ENCODE data around the gene GAS2. TPM values are rescaled to one million over a fixed set of nuclear protein-coding genes. Genes with fewer than 3 reads are reported as not detected.
A peak's percentile ranks its signal among the peaks of the same experiment; 100 is the strongest.

Gene GAS2
- polyA plus RNA-seq, 3 donors: 0.86 to 1.00 (median 0.89) TPM

- no peak overlapping the region for H3K27ac ChIP-seq (ENCODE audit: low read depth in 1 of 2, low read length in 2 of 2)
- H3K9ac ChIP-seq (ENCODE audit: insufficient read depth, low read length, poor library complexity, severe bottlenecking): no peak overlapping the region
- no peaks in the 10 kb centered on the region for H4K20me1 ChIP-seq (ENCODE audit: insufficient read depth, low read length)
- no peak for TF ChIP-seq CTCF (IDR thresholded peaks at IDR 0.05)
- no peaks in the 10 kb centered on the region for H3K36me3 ChIP-seq (replicated peaks in 1 of 2; ENCODE audit: control insufficient read depth in 1 of 2, insufficient read depth in 2 of 2, low read length in 2 of 2)
- no peaks in the 10 kb centered on the region for H3K79me2 ChIP-seq (ENCODE audit: insufficient read depth, low read length)
- H3K27me3 ChIP-seq (ENCODE audit: control insufficient read depth in 2 of 2, insufficient read depth in 2 of 2, low read length in 2 of 2): no peaks in the 10 kb centered on the region
- no peaks in the 10 kb centered on the region for H3K4me1 ChIP-seq (ENCODE audit: control insufficient read depth in 1 of 2, insufficient read depth in 2 of 2, low read length in 2 of 2)
- no peak overlapping the region for H3K4me2 ChIP-seq (replicated peaks; ENCODE audit: extremely low read depth, low read length, poor library complexity, severe bottlenecking)
- no peak overlapping the region for H3K4me3 ChIP-seq (replicated peaks in 1 of 3; ENCODE audit: low read depth in 2 of 3, low read length in 3 of 3)
- no peak overlapping the region for H2AFZ ChIP-seq (ENCODE audit: insufficient read depth, low read depth, low read length, poor library complexity, severe bottlenecking)
- Mint-ChIP-seq H3K4me3 (no peak overlapping the region), H3K36me3 (no peaks in the 10 kb centered on the region), H3K4me1 (no peaks in the 10 kb centered on the region), H3K27me3 (ENCODE audit: low read depth in 3 of 3) (no peaks in the 10 kb centered on the region), H3K9me3 (peaks cover 0 to 4% (median 0%) of the 10 kb centered on the region in 7 donors), H3K27ac (peak overlapping the region in 1 of 7 donors; percentile 43)
- DNase-seq: no peak
- 100% methylated on average over 2 of the region's 2 CpGs for WGBS (ENCODE audit: insufficient coverage)
- H3K9me3 ChIP-seq (replicated peaks in 1 of 2; ENCODE audit: control insufficient read depth in 1 of 2, insufficient read depth in 1 of 2, low read length in 2 of 2): no peaks in the 10 kb centered on the region
- intact Hi-C loops (cut with micrococcal nuclease): no loop called here
Measured at GRCh38 chr11:22684082-22684481, 17.7 kb downstream of the GAS2 start.

- intact Hi-C loops (cut with micrococcal nuclease): no loop called here
- no peak overlapping the region for H3K27ac Mint-ChIP-seq
- no peak overlapping the region for H3K4me2 ChIP-seq (replicated peaks; ENCODE audit: extremely low read depth, low read length, poor library complexity, severe bottlenecking)
- H2AFZ ChIP-seq (ENCODE audit: insufficient read depth, low read depth, low read length, poor library complexity, severe bottlenecking): no peak overlapping the region
- no peaks in the 10 kb centered on the region for H3K4me1 ChIP-seq (ENCODE audit: control insufficient read depth in 1 of 2, insufficient read depth in 2 of 2, low read length in 2 of 2)
- no peaks in the 10 kb centered on the region for H4K20me1 ChIP-seq (ENCODE audit: insufficient read depth, low read length)
- H3K27me3 ChIP-seq (ENCODE audit: control insufficient read depth in 2 of 2, insufficient read depth in 2 of 2, low read length in 2 of 2): no peaks in the 10 kb centered on the region
- no peaks in the 10 kb centered on the region for H3K27me3 Mint-ChIP-seq (ENCODE audit: low read depth in 3 of 3)
- no peak overlapping the region for H3K9ac ChIP-seq (ENCODE audit: insufficient read depth, low read length, poor library complexity, severe bottlenecking)
- no peaks in the 10 kb centered on the region for H3K79me2 ChIP-seq (ENCODE audit: insufficient read depth, low read length)
- no peak for DNase-seq
- WGBS (ENCODE audit: insufficient coverage): no CpG with 5 or more reads among the region's 4 CpGs
- no peak overlapping the region for H3K27ac ChIP-seq (ENCODE audit: low read depth in 1 of 2, low read length in 2 of 2)
- H3K4me3 ChIP-seq (replicated peaks in 1 of 3; ENCODE audit: low read depth in 2 of 3, low read length in 3 of 3): no peak overlapping the region
- H3K4me3 Mint-ChIP-seq: no peak overlapping the region
- H3K9me3 Mint-ChIP-seq: peaks cover 0 to 4% (median 0%) of the 10 kb centered on the region in 7 donors
- no peaks in the 10 kb centered on the region for H3K36me3 ChIP-seq (replicated peaks in 1 of 2; ENCODE audit: control insufficient read depth in 1 of 2, insufficient read depth in 2 of 2, low read length in 2 of 2)
- H3K9me3 ChIP-seq (replicated peaks in 1 of 2; ENCODE audit: control insufficient read depth in 1 of 2, insufficient read depth in 1 of 2, low read length in 2 of 2): no peaks in the 10 kb centered on the region
- no peaks in the 10 kb centered on the region for H3K36me3 Mint-ChIP-seq
- no peaks in the 10 kb centered on the region for H3K4me1 Mint-ChIP-seq
- no peak for TF ChIP-seq CTCF (IDR thresholded peaks at IDR 0.05)
Measured at GRCh38 chr11:22685111-22685510, 18.7 kb downstream of the GAS2 start.

Data from CD14-positive monocyte (primary cell).